COLO668 (cell line): ENCODE data around the gene FAM167B.
A peak's percentile ranks its signal among the peaks of the same experiment; 100 is the strongest.

Experiments
- DNase-seq: peaks from one replicate; lab custom pipeline; 2025; ENCODE audit not compliant: unreplicated experiment; lab: John Stamatoyannopoulos, UW

FAM167B gene

DNA sequence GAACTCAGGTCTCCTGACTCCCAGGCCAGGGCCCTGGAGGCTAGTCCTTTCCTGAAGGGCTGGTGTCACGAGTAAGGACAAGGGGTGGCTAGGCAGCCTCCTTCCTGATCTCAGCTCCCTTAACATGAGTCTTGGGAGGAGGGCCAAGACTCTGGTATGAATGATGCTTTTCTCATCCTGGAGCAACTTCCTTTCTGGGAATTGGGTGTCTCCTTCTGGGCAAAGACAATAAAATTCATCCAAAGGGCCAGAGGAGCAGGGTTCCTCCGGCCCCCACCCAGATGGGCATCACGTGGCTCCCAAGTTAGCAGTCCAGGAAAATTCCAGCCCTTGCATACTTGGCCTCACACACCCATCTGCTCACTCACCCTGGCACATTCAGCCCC lies at the start of gene FAM167B:
FAM167B (plus strand) TSS at position 335 of the 386 bp plus-strand sequence. CDS start 200 bp downstream, outside the sequence.
- DNase-seq, result no peak

DNA sequence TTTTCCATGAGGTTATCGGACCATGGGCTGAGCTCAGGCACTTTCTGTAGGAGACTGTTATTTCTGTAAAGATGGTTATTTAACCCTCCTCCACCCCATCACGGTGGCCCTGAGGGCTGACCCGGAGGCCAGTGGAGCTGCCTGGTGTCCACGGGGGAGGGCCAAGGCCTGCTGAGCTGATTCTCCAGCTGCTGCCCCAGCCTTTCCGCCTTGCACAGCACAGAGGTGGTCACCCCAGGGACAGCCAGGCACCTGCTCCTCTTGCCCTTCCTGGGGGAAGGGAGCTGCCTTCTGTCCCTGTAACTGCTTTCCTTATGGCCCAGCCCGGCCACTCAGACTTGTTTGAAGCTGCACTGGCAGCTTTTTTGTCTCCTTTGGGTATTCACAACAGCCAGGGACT lies 49.2 kb upstream of the FAM167B start:
- no peak for DNase-seq

DNA sequence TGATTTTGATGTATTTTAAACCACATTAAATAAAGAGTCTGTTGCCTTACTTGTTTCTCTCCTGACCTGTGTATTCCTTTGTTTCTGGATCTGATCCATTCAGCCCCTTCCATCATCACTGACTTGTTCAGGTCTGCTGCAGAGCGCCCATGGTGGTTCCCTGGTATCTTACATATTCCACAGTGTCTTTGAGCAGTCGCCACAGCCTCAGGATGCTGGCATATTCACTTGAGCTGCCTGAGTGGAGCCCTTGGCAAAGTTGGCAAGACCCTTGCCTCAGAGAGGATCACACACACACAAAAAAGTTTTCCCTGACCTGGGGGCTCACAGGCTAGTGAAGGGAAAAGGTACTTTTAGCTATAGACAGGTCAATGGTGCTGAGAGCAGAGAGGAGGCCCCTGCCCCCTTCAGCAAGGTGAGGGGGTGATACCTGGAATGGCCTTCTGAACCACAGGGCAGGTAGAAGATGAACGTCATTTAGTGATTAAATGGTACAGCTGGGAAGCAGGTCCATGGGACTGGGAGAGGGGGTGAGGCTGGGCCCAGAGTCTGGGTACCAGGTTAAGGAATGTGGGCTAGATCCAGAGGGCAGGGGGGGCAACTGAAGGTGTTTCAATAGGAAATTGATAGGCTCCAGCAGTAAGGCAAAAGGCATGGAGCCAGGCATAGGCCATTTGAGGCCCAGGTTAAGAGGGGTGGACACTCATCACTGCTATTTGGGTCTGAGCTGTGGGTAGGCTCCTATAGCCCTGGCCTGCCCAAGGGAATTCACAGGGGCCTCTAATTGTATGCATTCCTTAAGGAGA lies 48.6 kb upstream of the FAM167B start:
- no peak for DNase-seq

DNA sequence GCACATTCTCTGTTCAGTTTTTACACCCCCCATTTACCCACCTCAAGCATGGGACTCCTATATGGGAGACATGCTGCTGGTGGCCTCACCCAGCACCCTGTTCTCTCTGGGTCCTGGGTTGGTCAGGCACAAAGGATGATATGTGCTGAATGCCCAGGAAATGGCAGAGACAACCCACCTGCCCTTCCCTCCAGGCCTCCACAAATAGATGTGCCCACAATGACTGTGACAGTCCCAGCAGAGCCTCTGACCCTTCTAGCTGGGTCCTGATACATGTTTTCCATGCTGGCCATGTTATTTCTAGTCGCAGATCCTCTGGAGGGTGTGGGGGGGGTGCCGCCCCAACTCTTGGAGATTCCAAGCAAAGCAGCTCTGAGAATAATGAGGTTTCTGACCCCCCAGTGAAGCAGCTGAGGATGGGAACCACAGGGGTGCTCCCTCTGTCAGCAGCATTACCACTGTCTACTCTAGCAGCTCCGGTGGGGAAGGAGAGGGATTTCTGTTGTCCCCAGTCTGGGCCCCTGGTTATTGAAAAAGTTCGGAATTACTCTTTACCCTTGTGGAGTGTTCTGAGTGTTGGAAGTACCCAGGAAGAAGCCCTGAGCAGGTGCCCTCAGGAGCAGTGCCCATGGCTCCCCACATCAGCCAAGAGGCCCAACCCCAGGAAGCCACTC lies 47.8 kb upstream of the FAM167B start:
- DNase-seq, result no peak

DNA sequence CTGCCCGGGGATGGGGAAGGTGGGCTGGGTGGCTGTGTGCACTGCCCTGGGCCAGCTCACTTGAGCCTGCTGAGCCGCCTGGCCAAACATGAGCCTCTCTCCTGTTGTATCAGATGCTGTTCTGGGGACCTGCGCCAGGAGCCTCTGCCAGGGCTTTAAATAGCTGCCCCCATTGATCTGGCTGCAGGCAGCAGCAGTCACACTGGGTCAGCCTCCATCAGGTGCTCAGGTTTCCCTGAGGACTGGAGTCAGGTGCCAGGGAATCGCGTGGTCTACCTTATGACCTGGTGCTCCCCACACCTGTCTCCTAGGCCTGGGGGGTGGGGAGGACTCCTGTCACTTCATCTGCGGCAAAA lies 47.3 kb upstream of the FAM167B start:
- DNase-seq, result peak; percentile 84

DNA sequence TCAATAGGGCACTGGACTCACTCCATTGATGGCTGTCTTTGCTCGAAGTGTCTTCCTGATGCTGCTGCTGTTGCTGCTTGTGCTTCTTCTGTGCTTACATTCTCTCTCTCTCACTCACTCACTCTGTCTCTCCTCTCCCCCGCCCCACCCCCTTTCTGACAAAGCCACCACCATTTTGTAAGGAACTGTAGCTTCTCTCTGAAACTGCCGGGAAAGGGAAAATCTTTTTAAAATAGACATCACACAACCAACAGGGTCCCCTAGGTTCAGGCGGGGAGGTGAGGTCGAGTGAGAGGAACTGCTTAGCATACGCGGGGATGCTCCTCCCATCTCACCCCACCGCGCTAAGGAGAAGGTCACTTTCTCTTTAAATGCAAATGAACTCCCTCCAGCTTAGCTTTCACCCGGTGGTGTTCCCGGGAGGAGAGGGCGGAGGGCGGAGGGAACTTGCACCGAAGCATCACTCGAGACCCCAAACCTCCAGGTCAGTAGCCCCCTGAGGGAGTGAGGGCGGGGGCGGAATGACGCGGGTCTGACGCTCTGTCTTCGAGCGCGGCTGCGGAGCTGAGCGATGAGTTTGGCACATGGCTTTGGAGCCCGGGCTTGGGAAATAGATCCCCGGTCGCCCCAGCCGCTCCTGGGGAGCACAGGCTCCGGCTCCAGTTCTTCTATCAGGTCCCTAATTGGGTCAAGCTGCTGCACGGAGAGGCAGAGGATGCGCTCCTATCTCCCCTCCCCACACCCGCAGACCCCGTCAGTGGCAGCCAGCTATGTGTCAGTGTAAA lies 46.6 kb upstream of the FAM167B start, which contains the start of gene CCDC28B:
CCDC28B (plus strand) TSS at position 370 of the 785 bp plus-strand sequence. CDS start 1,341 bp downstream, outside the sequence.
- peak; percentile 84 for DNase-seq

DNA sequence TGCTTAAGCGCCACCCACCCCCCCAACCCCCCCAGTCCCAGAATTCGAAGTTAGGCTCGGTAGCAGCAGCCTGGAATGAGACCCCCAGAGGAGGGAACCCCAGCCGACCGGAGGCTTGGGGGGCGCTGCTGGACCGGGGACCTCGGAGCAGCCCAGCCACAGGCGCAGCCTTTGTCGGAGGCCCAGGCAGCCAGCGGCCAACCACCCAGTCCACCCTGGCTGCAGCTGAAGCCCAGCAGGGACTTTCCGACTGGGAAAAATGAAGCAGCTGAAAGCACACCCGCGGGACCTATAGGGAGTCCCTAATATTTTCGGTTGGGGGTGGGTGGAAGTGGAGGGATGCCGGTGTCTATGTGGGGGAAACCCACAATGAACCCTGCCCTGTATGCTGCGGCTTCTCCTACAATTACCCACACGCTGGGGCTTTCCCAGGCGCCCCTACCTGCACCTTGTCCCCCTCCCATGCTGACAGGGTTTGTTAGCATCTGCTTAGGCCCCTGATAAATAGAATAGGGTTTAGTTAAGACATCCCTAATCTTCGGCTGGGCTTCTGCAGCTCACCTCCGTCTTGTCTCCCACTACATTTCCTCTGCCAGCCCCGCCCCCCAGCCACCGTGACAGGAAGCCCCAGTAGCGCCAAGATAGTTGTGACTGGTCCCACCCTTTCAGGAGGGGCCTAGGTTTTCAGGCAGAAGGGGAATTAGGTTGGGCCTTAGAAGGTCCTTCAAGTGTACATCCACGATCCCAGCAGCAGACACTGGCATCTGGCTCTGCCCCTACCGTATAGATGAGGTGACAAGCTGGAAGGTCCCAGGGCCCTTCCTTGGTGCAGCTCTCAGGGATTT lies 45.8 kb upstream of the FAM167B start:
- DNase-seq, result peak; percentile 79

DNA sequence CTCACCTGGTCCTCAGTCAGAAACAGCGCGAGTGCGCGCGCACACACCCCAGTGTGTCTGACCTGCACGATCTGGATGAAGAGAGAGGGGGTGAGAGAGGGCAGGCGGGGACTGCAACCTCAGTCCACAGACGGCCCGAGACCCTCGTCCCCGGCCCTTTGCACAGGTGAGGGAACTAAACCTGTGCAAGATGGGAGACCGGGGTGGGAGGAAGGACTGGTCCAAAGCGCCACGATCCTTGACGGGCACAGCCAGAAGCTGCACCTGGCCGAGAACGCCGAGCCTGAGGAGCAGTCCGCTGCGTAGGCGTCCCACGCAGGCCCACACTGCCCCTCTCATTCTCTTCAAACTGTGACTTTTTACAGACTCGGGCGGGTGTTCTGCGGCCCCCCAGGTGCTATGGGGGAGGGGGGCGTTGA lies 42.1 kb upstream of the FAM167B start:
- DNase-seq, result no peak

DNA sequence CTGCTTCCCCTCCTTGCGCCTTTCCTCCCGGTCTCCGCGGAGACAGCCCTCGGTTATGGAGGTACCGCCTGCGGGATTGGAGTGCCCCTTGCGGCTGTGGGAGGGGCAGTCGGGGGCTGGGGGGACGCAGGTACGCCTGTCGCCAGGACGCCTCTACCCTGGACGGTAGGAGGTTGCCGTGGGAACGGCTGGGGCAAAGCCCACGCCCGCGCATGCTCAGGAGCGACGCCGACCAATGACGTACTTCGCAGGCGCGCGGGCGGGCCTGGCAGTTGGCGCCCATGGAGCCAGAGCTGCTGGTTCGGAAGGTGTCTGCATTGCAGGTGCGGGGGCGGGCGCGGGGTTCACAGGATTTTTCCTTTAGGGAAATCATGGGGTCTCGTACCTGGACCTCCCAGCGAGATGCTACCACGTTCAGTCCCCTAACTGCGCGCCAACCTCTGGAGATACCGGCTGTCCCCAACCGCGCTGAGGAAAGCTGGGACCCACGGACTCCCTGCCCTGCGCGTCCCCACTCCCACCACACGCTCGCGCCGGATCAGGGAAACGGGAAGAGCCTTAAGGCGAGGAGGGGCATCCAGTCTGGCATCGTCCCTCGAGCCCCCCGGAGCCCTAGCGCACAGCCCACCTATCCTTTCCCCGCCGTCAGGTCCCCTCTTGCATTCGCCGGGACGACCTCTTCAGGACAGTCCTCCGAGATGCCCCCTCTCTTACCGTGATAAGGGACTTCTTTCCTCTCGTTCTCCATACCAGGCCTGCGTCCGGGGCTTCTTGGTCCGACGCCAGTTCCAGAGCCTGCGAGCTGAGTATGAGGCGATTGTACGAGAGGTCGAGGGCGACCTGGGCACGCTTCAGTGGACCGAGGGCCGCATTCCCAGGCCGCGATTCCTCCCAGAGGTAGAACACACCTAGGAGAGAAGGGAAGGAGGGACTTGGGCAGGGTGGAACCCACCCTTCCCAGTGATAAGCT lies 41.3 kb upstream of the FAM167B start, which contains the start of gene IQCC:
IQCC (plus strand) TSS at position 271 of the 970 bp plus-strand sequence; CDS start at position 282, 11 bp downstream.
- DNase-seq, result peak; percentile 99

DNA sequence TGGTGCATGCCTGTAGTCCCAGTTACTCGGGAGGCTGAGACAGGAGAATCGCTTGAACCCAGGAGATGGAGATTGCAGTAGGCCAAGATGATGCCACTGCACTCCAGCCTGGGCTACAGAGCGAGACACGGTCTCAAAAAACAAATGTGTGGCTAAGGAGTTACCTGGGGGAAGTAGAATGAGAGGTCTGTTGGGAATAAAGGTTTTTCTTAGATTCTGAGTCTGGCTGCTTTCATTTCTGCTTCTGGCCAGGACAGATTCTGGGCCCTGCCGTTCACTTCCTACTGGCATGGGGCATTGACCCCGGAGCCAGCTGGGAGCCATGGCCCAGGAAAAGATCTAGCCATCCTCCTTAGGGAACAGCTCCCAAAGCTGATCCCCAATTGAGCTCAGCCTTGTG lies 38.6 kb upstream of the FAM167B start:
- DNase-seq, result no peak

DNA sequence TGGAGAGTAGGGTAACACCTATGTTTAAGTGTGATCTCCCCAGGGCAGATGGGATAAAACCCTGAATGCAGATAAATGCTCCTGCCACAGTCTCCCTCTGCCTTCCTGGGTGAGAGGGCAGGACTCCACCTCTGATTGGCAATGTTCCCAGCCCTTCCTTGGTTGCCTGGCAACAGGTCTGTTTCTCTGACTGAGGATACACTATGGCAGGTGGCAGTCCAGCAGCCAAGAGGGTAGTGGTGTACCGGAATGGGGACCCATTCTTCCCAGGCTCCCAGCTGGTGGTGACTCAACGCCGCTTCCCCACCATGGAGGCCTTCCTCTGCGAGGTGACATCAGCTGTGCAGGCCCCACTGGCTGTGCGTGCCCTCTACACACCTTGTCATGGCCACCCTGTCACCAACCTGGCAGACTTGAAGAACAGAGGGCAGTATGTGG lies 38.1 kb upstream of the FAM167B start, which contains the start of gene DCDC2B:
DCDC2B (plus strand) TSS at position 199 of the 438 bp plus-strand sequence; CDS start at position 204, 5 bp downstream.
- peak; percentile 100 for DNase-seq

DNA sequence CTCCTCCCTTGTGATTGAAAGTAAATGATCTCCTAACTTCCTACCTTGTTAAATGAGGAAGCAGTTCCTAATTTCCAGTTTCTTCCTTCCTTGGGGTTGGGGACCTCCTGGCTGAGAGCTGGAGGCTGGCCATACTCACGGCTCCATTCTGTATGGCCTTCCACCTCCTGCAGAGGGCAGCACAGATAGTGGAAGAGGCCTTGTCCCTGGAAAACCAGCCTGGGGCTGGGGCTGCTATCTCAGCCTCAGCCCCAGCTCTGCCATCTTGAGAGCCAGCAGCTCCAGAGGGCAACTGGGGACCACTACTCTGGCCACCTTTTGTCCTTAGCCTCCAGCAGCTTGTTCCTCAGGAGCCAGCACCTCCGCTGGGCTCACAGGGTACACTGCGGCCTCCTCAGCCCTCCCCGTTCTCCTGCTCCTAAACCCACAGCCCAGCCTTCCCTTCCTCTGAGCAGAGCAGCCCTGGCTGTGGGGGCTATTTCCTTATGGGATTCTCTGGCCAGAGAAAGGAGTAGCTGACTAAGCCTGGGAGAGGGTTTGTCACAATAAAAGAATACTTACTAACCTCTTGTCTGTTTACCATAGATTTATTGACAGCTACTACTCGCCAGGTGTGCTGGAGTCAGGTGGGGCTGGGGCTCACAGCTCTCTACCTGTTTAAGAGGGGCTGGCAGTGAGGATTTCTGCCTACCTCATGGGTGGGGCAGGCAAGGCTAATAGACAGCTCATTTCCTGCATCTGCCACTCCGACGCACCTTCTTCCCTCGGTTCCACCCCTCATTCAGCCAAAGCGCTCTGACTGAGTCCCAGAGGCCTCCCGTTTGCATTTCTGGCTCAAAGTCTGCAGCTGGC lies 31.2 kb upstream of the FAM167B start:
- peak; percentile 94 for DNase-seq

DNA sequence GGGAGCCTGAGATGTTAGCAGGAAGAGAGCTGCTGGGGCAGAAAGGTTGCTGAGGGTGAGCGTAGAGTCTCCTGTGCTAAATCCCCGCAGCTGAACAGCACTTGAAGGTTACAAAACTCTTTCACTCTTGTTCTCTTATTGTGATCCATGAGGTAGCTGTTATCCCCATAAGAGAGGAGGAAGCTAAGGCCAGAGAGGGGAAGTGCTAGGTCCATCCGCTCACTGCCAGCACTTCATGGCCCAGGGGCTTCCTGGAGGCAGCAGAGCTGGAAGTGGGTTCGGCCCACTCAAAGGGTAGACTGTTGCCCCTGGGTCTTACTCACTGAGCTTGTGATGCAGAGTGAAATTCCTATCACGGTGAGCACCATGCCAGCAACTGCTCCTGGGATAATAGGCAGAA lies 30.5 kb upstream of the FAM167B start:
- DNase-seq, result no peak

DNA sequence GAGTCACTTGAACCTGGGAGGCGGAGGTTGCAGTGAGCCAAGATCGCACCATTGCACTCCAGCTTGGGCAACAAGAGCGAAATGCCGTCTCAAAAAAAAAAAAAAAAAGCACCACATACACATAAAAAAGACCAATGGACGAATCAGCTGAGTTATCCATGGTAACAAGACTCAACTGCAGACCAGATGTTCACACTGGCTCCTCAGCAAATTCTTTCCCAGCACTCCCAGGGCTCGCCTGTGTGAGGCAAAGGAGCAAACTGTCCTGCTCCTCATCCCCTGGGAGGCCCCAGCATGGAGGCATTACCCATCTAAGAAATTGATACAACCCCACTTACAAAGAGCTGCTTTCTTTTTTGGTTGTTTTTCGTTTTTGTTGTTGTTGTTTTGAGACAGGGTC lies 28.0 kb upstream of the FAM167B start:
- no peak for DNase-seq

DNA sequence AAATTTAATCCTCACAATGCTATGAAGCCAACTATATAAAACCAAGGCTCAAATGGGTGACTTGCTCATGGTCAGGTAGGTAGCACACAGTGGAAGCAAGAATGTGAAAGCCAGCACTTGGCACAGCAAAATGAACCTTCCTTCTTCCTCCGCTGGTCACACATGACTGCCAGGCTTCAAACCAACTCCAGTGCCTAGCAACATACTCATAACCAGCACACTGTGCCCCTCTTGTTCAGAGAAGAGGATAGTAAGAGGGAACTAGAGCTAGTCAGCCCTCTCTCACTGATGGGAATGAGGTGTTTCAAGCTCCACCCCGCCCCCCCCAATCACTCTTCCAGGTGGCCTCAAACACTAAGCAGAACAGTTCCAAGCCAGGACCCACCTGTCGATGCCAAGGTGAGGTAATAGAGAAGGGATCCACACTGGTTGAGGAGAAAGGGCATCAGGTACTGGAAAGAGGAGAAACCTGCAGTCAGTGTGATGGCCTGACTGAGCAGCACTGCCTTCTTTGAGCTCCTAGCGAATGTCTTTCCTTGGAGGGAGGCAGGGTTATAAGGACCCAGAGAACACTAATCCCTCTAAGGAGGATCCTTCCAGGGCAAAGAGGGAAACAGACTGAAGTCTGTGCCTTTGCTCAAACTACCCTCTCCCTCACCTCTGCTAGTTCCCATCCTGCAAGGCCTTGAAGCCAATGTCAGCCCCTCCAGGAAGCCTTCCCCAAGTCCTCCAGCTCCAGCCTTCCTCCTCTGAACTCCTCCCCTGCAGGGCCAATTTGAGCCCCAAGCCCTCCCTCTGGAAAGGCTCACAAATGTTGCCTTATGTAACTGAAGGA lies 26.1 kb upstream of the FAM167B start:
- peak; percentile 84 for DNase-seq

DNA sequence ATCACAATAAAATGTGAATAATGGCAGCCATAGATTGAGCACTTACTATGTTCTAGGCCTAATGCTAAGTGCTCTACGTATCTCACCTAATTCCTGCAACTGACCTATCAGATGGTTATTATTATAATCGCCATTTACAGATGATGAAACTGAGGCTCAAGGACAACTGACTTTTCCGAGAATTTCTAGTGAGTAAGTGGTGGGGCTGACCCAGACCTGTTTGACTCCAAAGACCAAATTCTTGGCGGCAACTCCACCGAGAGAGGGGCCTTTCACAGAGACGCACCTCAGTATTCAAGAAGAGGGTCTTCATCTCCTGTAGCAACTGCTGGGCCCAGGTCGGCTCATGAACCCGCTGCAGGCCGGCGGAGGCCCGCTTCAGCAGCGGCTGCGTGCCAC lies 25.4 kb upstream of the FAM167B start:
- DNase-seq, result no peak

DNA sequence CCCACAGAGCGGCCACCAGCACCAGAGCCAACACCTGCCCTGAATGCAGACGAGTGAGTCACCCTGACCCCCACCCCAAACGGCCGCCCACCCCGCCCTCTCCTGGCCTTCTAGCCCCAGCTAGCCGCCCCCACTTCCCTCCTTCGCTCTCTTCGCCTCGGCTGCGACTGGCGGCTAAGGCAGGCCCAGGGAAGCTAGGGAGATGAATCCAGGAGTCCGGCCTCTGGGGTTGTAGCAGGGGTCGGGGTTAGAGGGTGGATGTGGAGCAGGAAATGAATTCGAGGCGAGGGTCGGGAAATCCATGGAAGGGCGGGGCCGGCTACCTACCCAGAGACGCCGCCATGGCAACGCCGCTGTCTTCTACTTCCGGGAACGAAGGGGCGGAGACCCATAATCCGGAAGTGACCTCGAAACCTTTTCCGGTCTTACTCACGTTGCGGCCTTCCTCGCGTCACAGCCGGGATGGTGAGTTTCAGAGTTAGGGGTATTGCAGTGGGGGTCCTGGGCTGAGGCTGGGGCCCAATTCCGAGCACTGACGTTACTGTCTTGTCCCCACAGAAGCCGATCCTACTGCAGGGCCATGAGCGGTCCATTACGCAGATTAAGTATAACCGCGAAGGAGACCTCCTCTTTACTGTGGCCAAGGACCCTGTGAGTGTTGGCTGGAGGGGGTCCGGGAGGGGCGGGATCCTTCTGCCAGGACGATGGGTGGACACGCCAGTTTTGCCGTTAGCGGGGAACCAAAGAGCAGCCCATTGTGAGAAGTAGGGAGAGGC lies 24.9 kb upstream of the FAM167B start, which contains the start of the genes EIF3I and TMEM234:
EIF3I (plus strand) TSS at position 428 of the 776 bp plus-strand sequence; CDS start at position 463, 35 bp downstream.
TMEM234 (minus strand) TSS at position 374 of the 776 bp plus-strand sequence; CDS start at position 343, 31 bp downstream.
- peak; percentile 99 for DNase-seq
